HG03159 (cell line): ENCODE data around the gene PRND.

Experiments
- ATAC-seq: cut with Tn5 transposase; IDR thresholded peaks from one replicate; pipeline ENCODE4 v1.9.1; 2021; ENCODE audit warnings: mild to moderate bottlenecking, moderate library complexity; ENCODE audit not compliant: unreplicated experiment

The PRND gene

DNA sequence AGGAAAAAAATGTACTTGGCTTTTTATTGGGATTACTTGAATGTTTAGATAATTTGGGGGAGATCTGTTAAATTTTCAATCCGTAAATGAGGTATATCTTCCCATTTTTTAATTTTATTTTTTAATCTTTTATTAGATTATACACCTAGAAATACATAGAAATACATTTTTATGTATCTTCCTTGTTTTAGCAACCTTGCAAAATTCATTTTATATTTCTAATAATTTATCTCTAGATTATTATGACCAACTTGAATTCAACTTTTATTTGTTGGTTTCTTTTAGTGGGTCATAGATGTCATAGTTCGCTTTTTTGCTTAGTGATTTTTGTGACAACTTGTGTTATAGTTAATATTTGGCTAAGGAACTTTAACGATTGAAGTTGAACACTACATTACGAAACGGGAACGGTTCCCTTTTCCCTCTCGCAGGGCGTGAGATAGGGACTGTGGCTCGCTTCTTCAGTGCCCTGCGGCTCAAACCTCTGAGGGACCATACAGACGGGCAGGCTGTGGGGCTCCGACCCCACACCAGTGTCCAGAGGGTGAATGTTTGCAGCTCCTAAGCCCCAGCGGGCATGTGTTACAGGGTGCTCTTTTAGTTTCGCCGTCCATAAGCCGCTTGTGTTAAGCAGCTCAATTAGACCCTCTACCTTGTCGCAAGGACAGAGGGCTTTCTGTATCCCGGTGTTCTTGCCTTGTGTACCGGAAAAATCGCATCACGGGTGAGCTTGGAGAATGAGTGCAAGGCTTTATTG, 53.8 kb downstream of the PRND start:
- no peak for ATAC-seq

DNA sequence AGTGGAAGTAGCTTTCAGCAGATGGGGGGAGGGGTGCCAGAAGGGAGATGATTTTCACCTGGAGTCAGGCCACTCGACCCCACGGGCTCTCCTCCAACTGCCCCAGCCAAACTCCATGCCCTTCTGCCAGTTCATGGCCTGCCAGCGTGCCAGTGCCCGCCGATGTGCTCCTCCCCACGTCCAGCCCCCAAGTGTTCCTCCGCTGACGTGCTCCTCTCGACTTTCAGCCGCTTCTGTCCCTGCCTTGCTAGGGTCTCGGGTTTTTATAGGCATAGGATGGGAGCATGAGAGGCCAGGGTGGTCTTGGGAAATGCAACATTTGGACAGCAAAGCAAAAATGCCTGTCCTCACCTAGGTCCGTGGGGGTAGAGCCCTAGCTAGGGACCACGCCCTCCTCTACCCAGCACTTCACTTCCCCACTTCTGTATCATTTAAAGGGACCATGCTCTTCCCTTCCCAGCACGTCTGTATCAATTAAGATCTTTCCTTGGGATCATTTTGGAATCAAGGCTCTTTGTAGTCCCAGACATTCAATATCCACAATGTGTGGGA, 54.4 kb downstream of the PRND start:
- ATAC-seq: no peak
